Esophagus muscularis mucosa (tissue), 4 donors: ENCODE data around the gene MICU1.

ENCODE experiments used
- CTCF ChIP-seq, 3 experiments: fragments of 200-600 bp in 2 of 3; fragments of 450-650 bp in 1 of 3; sonication (generic) in 2 of 3; IDR thresholded peaks; one replicate each; pipeline ENCODE4 v1.5.1; 2017 to 2019; ENCODE audit warnings: antibody characterized with exemption in 3 of 3, mild to moderate bottlenecking in 2 of 3, moderate library complexity in 1 of 3
- EP300 ChIP-seq: sonication (generic); formaldehyde crosslinking; IDR thresholded peaks from one replicate; pipeline ENCODE4 v1.6.1; 2017; ENCODE audit warnings: antibody characterized with exemption
- POLR2A ChIP-seq: fragments of 450-650 bp; IDR thresholded peaks from one replicate; pipeline ENCODE4 v1.6.1; 2017; ENCODE audit warnings: antibody characterized with exemption, moderate library complexity, mild to moderate bottlenecking, low read depth
- POLR2AphosphoS5 ChIP-seq, 2 donors: sonication (generic); formaldehyde crosslinking; IDR thresholded peaks; one replicate each; pipeline ENCODE4 v1.6.1; 2017; ENCODE audit warnings: antibody characterized with exemption in 2 of 2

DNA sequence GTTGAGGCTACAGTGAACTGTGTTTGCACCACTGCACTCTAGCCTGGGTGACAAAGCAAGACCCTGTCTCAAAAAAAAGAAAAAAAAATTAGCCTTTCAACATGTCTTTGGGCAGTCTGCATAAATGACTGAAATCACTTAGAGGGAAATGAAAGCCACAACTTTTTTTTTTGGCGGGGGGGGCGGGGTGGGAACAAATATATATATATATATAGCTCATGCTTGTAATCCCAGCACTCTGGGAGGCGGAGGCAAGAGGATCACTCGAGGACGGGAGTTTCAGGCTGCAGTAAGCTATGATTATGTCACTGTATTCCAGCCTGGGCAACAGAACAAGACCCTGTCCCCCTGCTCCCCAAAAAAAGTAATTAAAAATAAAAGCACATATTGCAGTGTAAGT lies 23.4 kb upstream of the MICU1 start:
- TF ChIP-seq POLR2A, result no peak
- TF ChIP-seq CTCF (IDR thresholded peaks at IDR 0.05), result no peak
- no peak for TF ChIP-seq EP300
- no peak for TF ChIP-seq POLR2AphosphoS5 (IDR thresholded peaks at IDR 0.05)
